GM18907 (cell line): Measurements from ENCODE around the gene MAPT.
"Not testable (repeated sequence)": the region's sequence is repeated elsewhere in the genome, so short reads cannot be mapped to it uniquely, and the experiment has no call there.

Experiments
- ATAC-seq: cut with Tn5 transposase; IDR thresholded peaks from one replicate; pipeline ENCODE4 v1.9.1; 2021; ENCODE audit warnings: mild to moderate bottlenecking, moderate library complexity; ENCODE audit not compliant: unreplicated experiment

MAPT gene

GRCh38 chr17:45861165-45861564 is 33.2 kb upstream of the MAPT start:
- ATAC-seq = no peak

GRCh38 chr17:45862127-45862526 is 32.2 kb upstream of the MAPT start:
- not testable (repeated sequence) for ATAC-seq

GRCh38 chr17:45863857-45864654 is 30.3 kb upstream of the MAPT start:
- no peak for ATAC-seq

GRCh38 chr17:45867171-45867570 is 27.2 kb upstream of the MAPT start:
- ATAC-seq = no peak

GRCh38 chr17:45867702-45868101 is 26.7 kb upstream of the MAPT start:
- ATAC-seq = no peak

GRCh38 chr17:45868276-45868675 is 26.1 kb upstream of the MAPT start:
- ATAC-seq = no peak

- ATAC-seq = no peak
Measured at GRCh38 chr17:45869676-45870341, 24.5 kb upstream of the MAPT start.

GRCh38 chr17:45870342-45870974 is 23.9 kb upstream of the MAPT start:
- no peak for ATAC-seq

GRCh38 chr17:45871718-45872117 is 22.6 kb upstream of the MAPT start:
- ATAC-seq = no peak

GRCh38 chr17:45873728-45874127 is 20.6 kb upstream of the MAPT start:
- no peak for ATAC-seq

GRCh38 chr17:45874151-45874550 is 20.2 kb upstream of the MAPT start:
- ATAC-seq = no peak

GRCh38 chr17:45876539-45876938 is 17.8 kb upstream of the MAPT start:
- ATAC-seq = no peak

GRCh38 chr17:45877467-45877866 is 16.9 kb upstream of the MAPT start:
- no peak for ATAC-seq

GRCh38 chr17:45883063-45883462 is 11.3 kb upstream of the MAPT start:
- ATAC-seq = no peak

- ATAC-seq = no peak
Measured at GRCh38 chr17:45886852-45887251, 7.5 kb upstream of the MAPT start.

- no peak for ATAC-seq
Measured at GRCh38 chr17:45888392-45888791, 6.0 kb upstream of the MAPT start.

- ATAC-seq = no peak
Measured at GRCh38 chr17:45889579-45889978, 4.8 kb upstream of the MAPT start.

GRCh38 chr17:45893725-45894021 is 681 bp upstream of the MAPT start:
- ATAC-seq = no peak

- no peak for ATAC-seq
Measured at GRCh38 chr17:45895304-45895968, 1.1 kb downstream of the MAPT start.

- ATAC-seq = no peak
Measured at GRCh38 chr17:45895969-45896785, 1.8 kb downstream of the MAPT start.
